HK-2 (cell line): Measurements from ENCODE around the gene SIRT2.
A peak's percentile ranks its signal among the peaks of the same experiment; 100 is the strongest.

Experiments
- DNase-seq: peaks from one replicate; pipeline ENCODE4 v3.0.0-alpha.2; 2018; ENCODE audit not compliant: unreplicated experiment

SIRT2 gene

DNA sequence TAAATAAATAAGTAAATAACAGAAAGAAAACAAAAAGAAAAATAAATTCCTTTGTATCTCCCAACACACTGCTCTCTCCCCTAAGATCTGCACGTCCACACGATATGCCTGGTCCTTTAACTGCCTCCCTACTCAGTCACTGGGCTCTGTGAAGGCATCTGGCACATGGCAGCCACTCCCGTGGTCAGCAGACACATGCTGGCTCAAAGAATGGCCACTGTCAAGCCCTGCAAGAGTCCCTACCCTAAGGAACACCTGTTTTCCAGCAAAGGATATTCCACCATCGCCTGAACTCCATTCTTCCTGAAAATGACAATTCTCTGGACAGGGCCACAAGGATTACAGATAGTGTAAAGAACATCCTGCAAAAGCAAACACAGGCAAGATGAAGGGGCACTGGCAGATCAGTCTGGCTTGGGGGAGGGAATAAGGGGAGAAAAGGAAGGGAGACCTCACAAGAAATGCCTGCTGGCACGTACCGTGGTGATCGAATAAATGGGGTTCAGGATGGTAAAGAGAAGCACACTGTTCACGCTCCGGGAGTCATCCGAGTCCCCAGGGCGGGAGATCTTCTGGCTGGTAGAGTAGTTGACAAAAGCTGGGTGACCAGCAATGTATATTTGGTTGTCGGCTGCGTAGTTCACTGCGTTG lies 53.9 kb downstream of the SIRT2 start:
- no peak for DNase-seq

DNA sequence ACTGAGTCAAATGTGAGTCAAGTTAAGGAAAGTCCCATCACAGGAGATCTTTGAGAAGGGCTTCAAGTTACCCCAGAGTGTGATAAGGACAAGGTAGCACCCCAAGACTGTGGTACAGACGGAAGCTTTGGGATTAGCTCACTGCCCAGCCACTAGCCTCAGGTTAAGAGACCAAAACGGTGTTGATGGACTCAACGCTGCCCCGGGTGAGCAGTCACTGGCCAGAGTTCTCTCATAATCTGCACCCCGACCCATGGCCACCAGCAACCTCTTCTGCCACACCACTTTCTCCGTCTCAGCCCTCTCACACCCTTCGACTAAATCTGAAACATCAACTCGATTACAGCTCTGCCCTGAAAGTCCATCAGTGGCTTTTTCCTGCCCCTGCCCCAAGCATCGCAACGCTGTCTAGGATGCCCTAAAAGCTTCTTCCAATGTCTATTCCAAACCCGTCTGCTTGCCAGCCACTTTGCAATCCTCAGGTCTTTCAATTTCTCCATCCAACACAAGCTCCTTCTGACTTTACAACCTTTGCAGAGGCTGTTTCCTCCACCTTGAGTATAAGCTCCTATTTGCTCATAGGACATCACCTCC lies 55.2 kb downstream of the SIRT2 start:
- DNase-seq, result no peak

DNA sequence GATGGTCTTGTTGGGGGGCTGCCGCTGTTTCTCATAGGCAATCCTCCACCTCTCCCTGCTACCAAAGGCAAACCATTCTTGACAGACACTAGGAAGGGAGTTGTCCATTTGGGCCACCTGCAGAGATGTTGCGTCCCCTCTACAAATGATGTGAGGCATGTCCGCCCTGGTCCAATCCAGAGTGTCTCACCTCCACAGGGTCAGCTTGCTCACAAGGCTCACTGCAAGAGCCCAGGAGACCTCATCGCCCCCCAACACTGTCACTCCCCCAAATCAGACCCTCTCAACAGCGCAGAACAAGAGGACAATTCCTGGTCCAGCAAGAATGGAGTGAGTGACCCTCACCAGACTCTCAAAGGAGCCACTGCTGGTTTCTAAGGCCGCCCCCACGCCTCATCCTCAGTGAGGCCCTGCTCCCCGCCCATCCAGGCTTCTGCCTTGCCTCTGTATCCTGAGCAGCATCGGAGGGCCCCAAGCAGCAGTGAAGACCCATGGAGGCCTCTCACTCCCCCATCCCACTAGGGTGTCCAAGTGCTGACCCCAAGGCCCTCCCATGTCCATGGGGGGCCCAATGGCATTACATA lies 56.2 kb downstream of the SIRT2 start:
- no peak for DNase-seq

DNA sequence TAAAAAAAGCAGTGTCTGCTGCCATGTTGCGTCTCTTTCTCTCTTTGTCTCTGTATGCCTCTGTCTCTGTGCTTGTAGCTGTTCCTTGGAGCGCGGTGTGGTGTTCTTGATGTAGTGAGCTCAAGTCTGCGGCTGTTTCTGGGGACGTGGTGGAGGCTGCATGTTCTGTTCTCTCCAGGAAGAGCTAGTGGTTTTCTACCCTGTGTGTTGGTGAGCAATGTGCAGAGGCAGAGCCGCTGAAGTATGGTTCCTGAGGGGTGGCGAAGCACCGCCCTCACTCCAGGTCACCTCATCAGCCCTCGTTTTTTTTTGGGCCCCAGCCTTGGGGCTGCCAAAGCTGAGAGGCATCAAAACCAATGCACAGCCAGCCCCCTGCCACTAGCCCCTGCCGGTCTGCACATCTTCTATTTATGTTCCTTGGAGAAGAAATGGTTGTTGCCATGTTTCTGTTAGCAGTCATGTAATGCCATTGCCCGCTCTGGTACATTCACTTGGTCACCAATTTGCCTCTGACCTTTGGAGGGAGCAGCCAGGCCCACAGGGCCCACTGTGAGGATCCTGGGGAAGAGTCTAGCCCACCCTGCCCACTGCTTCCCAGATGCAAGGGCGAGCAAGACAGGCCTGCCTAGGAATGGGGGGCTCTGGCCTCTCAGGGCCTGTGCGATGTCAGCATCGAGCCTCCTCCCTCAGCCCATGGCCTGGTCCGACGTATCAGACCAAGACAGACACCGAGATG lies 56.8 kb downstream of the SIRT2 start:
- no peak for DNase-seq

DNA sequence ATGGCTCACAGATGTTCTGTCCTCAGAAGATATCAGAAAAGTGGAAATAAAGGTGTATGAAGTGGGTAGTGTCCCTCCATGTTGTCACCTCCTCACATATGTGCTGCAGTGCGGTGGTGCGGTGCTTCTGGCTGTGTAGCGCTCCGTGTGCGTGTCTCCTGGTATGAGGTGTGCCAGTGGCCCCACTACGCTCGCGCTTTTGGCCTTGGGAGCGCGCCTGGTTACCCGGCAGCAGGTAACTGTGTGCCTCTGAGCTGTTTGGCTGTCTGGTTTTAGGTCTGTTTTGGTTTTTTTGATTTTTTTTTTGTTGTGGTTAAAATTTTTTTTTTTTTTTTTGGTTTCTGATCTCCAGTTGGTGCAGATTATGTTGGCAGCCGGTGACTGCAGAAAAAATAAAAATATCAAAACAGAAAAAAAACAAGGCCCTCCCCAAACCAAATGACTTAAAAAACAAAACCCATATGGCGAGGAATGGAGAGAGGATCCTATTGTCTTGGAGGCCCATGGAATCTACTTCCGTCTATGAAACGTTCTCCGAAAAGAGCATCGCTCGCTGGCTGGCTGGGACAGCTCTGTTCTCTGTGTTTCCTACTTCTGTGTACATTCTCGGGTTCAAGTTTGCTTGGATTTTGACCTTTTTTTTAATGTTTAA lies 57.5 kb downstream of the SIRT2 start:
- DNase-seq, result no peak

DNA sequence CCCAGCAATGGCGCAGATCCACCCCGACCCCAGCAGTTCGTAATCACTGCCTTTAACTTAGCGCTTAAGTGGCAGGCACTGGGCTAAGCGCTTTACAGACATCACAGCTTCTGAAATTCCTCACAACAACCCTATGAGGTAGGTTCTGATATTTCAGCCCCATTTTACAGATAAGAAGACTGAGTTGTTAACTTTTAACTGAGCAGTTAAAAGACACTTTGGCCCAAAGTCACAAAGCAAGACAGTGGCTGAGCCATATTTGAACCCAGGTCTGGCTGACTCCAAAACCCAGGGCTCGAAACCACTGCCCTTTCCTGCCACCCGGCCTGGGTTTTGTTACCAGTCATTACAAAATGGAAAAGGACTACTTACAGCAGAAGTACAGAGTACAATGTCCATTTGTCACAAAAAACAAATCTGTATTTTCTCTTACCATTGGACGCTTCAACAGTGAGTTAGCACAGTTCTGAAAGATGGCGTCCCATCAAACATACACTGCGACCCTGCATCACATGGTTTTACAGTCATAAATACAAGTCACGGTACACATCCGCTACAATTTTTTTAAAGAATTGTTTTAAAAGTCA lies 58.1 kb downstream of the SIRT2 start:
- no peak for DNase-seq

DNA sequence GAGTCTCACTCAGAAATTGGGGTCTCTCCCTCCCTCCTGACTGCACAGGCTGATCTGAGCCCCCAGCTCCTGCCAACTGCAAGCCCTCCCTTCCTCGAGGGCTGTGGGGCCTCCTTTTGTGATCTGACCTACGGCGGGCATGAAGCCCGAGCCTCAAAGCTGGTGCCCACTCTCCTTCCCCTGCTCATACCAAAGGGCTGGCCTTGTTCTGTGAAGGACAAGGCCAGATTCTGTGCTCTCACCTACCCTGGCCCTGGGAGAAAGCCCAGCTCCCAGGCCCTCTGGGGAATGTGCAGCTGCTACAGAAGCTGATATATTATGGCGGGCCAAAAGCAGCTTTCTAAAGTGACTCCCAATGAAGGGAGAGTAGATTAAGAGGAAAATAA lies 58.8 kb downstream of the SIRT2 start:
- no peak for DNase-seq

DNA sequence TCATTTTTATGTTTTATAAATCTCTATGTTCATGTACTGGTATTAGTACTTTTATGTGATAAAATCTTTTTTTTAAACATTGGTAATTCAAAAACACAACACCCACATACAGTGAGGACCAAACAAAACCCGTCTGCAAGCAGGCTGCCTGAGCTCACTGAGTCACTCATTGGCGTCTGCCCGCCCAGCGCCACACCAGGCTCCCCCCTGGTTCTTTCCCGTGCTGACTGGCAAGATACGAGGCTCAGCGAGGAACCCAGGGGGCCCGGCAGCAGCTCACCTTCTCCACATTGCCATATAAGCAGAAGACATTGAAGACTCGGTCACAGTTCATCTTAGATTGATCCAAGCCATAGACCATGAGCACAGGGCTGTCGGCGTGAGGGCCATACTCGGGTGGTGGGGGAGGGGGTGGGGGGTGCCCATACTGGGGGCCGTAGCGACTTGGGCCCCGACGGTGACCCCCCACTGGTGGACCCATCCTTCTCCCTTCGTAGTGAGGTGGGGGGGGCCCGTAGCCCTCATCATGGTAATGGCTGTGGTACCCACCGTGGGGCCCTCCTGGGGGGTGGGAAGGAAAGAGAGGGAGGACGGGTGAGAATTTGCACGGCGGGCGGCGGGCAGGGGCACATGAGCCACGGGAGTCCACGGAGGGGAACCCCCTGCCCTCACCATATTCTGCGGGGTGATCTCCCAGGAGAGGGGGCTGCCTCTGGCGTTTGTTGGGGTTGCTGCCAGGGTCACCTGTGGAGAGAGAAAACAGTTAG lies 59.4 kb downstream of the SIRT2 start:
- no peak for DNase-seq

DNA sequence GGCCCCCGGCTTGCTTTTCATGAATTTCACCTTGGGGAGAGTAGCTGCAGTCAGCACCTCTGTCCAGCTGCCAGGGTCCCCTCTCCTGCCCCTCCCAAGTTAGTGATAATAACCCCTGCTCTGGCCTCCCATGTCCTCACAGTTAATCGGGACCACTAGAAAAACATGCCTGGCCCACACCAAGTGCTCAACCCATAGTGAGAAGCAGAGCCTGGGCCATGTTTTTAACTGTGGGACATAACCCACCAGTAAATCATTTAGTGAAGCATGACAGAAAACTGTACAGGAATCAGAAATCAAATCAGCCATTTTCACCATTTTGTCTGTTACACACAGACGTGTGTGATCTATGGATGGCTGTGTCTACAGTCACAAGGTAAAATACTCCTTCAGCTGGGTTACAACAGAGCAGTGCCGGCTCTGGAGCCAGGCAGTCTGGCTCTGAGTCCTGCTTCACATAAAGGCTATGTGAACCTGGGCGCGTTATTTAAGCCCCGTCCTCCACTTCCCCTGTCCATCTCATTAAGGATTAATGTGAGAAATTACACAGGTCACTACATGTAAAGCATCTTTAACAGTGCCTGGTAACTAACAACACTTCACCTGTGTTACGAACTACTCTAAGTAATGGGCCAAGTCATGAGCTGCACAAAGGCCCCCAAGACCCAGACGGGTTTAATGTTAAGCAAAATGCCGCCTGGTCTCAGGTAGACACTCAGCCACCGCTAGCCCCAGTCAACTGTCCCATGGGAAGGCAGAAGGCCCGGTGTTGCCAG lies 60.2 kb downstream of the SIRT2 start:
- DNase-seq, result no peak

DNA sequence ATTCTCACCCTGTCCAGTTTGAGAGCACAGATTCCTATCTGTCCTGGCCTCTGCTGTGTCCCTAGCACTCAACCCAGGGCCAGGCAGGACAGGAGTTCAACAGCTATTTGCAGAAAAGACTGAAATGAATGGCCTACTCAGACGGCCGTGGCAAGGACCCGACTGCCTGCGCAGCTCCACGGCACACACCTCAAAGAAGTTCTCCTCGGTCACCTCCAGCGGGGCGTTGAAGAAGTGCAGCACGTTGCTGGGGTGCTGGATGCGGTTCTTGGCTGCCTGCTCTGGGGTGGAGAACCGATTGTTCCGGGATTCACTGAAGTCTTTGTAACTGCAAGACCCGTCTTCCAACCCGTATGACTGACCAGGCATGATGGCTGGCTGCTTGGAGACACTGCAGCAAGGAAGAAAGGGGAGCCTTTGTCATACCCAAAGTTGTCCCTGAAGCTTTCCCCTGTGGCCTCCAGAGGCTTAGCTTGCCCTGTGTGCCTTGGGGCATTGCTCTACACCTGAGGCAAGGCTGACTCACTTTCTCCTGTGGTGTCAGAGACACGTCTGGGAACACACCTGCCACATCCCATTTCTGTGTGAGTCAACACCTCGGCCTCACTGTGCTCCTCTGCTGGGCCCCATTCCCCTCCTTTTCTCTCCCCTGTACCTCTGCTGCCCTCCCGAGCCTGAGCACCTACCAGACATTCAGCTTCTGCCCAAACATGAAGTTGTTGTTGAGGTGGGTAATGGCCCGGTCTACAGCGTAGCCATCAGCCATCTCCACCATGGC lies 61.0 kb downstream of the SIRT2 start:
- peak; percentile 42 for DNase-seq

DNA sequence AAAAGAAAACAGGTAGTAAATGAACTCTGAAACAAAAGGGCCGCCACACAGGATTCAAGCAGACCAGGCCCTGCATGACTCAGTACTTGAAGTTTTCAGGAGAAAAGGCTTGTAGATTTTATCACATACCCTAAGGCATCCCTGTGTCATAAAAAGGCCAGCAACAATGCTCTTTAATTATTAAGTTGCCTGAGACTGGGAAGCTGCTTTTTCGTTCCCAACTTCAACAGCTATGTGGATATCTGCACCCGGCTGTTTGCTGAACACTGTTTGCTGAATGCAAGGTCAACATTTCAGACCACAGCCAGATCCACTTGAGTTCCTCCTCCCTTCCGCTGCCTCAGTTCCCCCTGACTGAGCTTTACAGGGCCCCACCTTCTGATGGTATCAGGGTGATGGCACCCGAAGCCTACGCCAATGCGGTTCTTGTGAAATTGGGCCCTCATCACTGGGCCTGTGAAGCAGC lies 61.7 kb downstream of the SIRT2 start:
- DNase-seq, result no peak

DNA sequence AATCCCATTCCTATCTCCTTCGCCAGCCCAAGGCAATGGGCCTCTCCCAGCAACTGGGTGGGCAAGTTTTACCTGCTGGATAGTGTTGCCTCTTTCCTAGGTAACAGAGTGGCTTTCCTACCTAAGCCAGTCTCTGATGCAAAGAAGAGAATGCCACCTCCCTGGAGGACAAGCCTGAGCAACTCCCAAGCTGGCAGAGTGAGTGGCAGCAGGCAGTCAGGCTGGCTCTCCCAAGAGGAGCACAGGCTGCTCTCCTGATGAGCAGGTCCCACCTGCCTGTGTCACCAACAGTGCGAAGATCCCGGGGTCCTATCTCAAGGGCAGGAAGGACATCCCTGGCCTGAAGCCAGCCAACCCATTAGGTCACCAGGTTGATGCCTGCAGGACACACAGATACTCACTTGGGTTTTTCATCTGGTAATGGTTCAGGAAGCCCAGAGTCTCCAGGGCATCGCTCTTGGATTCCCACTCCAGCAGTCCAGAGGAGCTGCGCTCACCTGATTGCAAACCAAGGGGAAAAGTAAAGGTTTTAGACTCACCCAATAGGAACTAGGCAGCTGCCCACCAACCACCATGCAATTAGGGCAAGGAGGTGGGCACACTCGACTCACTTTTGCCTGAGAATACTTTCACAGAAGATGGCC lies 62.3 kb downstream of the SIRT2 start:
- no peak for DNase-seq

DNA sequence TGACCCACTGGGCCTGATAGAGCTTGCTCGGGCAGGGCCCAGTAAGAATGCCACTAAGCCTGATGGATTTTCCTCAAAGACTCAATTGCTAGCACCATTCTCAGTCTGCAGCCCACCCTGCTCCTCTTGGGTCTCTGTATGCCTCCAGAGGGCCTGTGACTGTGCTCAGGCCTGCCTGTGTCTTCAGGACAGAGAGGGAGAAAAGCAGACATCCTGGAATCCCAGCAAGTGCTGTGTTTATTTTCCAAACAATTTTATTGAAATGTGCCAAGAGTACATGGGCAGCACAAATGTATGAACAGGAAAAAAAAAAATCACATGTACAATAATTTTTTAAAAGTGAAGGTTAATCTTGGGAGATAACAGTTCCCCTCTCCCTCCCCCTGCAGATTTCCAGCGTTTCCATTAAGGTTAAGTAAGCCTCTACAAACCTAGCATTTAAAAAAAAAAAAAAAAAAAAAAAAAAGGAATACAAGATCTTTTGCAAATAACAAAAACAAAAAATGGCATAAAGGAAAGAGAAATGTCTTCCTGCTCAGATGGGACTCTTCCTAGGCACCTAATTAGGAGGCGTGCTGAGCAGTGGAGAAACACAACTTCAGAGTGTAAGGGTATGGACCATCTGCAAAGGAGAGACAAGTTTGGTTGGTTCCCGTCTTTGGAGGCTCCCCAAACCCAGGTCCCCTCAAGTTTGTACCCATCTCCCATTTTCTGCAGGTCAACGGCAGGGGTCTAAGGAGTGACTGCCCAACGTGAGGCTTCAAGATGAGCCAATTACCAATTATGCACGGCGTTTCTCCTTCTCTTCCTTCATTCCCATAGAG lies 63.0 kb downstream of the SIRT2 start:
- no peak for DNase-seq

DNA sequence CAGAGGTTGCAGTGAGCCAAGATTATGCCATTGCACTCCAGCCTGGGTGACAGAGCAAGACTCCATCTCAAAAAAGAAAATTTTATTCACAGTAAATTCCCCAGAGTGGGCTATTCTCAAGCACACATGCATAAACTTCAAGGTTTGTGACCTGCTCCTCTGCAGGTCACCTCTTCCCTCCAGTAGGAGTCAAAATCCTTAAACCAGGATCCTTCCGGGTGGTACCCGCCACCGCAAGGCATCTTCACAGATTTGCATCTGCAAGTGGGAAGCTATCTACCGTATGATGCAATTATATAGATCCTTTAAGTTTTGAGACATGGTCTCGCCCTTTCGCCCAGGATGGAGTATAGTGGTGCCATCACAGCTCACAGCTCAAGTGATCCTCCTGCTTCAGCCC lies 64.8 kb downstream of the SIRT2 start:
- no peak for DNase-seq

DNA sequence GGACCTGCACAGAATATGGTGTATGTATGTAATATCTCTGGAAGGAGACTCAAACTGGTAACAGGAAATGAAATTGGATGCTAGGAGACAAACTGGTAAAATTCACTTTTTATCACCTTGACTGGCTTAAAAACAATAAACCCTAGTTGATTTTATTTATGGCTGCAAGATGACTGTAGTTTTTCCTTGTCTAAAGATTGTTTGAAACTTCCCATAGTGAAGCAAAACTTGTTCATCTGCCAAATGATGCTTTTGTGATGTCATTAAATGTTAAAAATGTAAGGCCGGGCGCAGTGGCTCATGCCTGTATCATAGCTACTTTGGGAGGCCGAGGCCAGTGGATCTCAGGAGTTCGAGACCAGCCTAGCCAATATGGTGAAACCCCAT lies 65.3 kb downstream of the SIRT2 start:
- DNase-seq, result no peak

DNA sequence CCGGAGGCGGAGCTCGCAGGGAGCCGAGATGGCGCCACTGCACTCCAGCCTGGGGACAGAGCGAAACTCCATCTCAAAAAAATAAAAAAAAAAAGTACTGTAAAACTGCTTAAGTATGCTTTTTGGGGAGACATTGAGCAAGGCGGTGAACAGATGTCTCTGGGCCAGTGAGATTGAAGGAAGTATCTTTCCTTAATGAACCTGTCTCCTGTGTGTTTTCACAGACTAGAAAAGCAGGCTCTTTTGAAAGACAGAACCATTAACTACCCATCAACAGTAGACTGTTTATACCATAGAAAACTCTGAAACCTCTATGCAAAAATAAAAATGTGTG lies 66.4 kb downstream of the SIRT2 start:
- no peak for DNase-seq

DNA sequence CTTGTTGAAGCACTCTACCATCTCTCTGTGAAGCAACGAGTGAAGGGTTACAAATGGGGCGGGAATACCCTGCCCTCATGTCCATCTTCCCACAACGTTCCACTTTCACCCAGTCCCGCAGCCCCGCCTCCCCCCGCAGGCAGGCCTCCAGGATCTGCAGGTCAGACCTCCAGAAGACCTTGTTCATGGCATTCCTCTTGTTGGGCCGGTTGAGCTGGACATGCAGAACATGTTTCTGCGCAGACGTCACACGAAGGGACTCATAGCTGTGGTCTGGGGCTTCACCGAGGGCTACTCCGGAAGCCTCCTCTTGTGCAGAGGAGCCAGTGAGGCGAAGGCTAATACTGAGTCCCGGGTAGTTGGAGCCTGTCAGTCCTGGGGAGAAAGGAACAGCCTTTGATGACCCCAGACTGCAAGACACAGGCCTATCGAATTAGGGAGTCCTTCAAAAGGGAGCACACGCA lies 68.2 kb downstream of the SIRT2 start:
- DNase-seq, result peak; percentile 92

DNA sequence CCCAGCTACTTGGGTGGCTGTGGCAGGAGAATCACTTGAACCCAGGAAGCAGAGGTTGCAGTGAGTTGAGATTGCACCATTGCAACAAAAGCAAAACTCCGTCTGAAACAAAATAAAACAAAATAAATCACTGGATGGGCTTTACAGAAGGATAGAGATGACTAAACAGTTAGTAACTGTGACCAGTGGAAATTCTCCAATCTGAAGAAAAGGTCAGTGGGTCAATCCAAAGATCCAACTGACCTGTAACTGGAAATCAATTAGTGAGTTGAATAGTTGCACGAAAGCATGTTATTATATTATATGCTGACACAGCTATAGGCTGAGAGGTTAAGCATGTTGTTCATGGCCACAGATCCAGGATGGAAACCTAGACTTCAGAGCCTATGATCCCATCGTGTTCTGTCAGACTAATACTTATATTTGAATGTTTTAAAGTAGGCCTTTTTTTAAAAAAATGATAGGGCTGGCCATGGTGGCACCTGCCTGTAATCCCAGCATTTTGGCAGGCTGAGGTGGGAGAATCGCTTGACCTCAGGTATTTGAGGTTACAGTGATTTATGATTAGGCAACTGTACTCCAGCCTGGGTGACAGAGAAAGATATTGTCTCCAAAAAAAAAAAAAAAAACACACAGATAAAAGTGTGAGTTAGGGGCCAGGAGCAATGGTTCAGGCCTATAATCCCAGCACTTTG lies 69.2 kb downstream of the SIRT2 start:
- DNase-seq, result no peak
